GM21447 (cell line): ENCODE results near the gene PDGFA.

Experiments used
- ATAC-seq: cut with Tn5 transposase; IDR thresholded peaks from one replicate; pipeline ENCODE4 v1.9.1; 2021; ENCODE audit not compliant: unreplicated experiment

Gene PDGFA

GRCh38 chr7:537911-538634, 18.4 kb upstream of the PDGFA start:
- no peak for ATAC-seq

DNA sequence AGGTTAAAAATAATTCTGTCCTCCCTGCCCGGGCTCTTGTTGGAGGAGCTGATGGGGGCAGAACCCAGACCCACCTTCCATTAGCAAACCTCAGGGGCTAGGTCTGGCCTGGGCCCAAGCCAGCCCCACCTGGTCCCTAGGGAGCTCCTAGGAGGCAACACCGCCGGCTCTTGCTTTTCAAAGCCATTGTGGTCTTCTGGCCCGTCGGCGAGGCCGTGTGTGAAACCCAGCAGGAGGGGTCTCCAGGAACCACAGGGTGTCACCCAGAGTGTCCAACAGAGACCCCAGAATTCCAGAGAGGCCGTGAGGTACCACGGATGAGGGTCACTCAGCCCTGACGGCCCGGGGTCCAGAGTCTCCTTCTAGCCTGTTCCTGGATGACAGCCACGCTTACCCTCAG, 16.6 kb upstream of the PDGFA start:
- no peak for ATAC-seq

GRCh38 chr7:534959-535358, 15.3 kb upstream of the PDGFA start:
- no peak for ATAC-seq

GRCh38 chr7:534075-534474, 14.4 kb upstream of the PDGFA start:
- ATAC-seq, result no peak

GRCh38 chr7:533266-533665, 13.6 kb upstream of the PDGFA start:
- ATAC-seq, result no peak

DNA sequence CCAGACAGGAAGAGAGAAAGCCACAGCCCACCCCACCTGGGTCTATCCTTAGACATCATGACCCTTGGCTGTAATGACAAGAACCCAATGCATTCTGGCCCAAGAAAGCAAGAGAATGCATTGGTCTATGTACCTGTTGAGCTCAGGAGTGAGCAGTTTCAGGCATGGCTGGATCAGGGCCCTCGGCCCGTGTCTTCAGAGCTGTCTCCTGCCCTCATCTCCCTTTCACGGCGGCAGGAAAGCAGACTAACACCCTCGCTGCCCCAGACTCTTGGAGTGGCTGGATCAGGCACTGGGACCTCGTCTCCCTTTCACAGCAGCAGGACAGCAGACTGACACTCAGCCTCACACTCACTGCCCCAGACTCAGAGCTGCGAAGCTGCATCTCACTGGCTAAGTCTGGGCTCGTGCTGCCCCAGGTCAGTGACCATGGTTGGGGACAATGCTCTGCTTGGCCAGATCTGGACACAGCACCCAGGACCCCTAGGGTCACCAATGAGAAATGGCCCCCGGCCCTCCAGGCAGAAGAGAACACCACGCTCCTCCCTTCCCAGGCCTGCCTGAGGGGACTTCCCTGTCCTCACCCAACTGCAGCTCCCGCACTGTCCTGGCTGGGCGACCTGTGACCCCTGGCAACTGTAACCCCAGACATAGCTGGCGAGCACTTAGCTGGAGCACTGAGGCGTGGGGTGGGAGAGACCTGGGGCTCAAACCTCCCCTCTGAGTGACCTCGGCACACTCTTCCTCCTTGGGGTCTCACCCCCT, 12.9 kb upstream of the PDGFA start:
- no peak for ATAC-seq

DNA sequence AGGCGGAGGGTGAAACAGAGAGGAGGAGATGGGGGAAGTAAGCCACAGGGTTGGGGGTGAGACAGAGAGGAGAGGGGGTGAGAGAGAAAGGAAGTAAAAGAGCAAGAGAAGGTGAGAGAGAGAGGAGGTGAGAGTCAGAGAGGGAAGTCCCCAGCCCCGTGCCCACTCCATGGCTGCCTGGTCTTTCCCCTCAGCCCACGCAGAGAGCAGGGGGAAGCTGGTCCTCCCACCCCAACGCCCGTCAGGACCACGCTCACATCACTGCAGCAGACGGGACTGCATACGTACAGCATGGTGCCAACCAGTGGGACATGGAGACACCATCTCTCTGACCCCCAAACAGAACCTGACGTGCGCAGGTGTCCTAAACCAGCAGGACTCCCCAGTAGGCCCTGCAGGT, 12.1 kb upstream of the PDGFA start:
- no peak for ATAC-seq

GRCh38 chr7:528451-528850, 8.8 kb upstream of the PDGFA start:
- no peak for ATAC-seq

GRCh38 chr7:527723-528122, 8.1 kb upstream of the PDGFA start:
- ATAC-seq, result no peak

GRCh38 chr7:526460-527034, 6.9 kb upstream of the PDGFA start:
- ATAC-seq, result no peak

GRCh38 chr7:525740-526139, 6.1 kb upstream of the PDGFA start:
- ATAC-seq, result no peak

DNA sequence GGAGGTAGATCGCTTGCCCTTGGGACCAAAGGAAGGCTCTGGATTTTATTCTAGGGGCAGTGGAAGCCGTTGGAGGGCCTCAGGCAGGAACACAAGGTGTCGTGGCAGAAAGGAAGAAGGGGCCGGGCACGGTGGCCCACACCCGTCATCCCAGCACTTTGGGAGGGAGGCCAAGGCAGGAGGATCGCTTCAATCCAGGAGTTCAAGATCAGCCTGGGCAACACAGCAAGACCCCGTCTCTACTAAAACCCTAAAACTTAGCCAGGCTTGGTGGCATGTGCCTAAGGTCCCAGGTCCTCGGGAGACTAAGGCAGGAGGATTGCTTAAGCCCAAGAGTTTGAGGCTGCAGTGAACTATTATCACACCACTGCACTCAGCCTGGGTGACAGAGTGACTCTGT, 5.2 kb upstream of the PDGFA start:
- no peak for ATAC-seq

GRCh38 chr7:523347-524336, 4.0 kb upstream of the PDGFA start:
- no peak for ATAC-seq

DNA sequence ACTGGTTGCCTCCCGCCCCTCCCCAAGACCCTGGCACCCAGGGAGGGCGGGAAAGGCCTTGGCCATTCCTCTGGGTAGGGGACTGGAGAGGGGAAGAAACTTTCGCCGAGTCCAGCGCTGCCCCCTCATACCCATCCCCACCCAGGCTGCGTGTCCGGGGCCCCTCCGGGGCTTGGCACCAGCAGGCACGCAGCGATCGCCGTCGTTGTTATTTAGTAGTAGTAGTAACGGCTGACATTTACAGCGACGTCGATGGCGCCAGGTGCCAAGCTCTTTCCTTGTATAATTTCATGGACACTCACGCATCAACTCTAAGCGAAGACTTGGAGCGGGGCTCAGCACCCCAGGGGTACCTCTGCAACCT, 3.3 kb upstream of the PDGFA start:
- no peak for ATAC-seq

DNA sequence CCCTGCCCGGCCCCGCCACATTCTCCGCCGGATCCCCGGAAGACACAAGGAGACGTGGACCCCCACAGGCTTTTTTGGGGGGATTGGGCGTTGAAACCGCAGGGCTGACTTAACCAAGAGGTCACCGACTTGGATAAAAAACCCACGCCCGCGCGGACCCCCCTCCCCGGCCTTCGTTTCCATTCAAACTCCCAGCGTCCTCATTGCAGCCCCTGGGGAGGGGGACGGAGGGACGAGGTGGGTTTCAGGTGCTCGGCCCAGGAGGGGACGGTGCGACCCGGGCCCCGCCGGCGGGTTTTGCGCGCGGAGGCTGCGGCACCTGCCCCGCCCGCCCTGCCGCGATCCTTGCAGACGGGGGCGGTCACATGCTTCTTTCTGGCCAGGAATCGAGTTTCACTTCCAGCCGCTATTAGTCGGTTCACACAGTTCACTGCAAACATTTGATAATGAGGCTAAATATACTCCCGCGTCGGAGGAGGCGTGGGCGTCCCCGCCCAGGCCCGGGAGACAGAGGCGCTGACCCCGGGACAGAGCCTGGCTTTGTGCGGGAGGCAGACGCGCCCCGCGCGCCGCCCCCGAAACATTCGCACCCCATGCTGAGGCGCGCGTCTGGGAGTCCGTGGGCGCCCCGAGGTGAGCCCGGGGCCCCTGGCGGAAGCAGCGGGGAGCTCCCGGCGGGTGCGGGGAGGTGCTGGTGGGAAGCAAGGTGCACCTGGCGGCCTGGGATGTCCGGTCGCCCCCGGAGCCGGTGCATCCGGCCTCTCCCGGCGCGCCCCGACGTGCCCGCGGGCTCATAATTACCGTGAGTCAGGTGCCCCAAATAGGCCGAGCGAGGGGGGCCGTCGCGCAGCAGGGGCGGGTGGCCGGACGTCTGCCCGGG, 2.7 kb upstream of the PDGFA start:
- peak; percentile 58 for ATAC-seq

- no peak for ATAC-seq
These were observed 1.8 kb upstream of the PDGFA start for GRCh38 chr7:521221-522070.

DNA sequence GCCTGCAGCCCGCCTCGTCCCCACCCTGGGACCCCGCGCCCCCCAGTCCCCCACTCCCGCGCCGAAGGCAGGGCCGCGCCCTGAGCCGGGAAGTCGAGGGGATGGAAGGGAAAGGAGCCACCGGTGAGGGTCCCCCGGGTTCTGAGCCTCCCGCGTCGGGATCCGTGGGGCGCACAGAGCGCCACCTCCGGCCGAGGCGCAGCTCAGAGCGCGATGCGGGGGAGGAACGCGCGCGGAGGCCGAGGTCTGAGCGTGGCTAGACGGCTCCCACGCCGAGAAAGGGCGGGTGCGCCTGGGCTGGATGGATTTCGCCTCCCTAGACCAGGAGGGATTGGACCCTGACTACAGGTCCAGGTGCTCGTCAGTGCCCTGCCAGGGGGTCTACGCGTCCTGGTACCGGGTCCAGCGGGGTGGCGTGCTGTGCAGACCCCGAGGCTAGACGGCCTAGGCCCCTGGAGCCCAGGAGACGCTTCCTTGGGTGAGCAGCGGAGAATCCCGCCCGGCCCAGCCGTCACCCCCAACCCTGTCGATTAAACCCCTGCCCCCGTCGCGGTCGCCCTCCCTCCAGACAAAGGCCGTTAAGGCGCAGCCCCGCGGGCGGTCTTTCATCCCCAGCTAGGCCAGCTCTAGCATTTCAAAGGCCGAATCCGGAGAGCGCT, 986 bp upstream of the PDGFA start:
- no peak for ATAC-seq

GRCh38 chr7:518630-519483, 789 bp downstream of the PDGFA start:
- ATAC-seq, result no peak
